ENCODE results near the gene C4orf54.

The C4orf54 gene

GRCh38 chr4:99657798-99658197 lies at the start of gene C4orf54:
Gene C4orf54, minus strand, starts transcription at chr4:99657828. Its CDS starts 3,180 bp downstream, at chr4:99654648.
- in situ Hi-C loops (cut with HindIII; ENCODE audit: low pct_ligation_motif_present, low pct_unique_long_range_greater_than_20kb, low sequenced_read_pairs), result no loop called here

GRCh38 chr4:99705891-99706290 lies 48.3 kb upstream of the C4orf54 start:
- in situ Hi-C loops (cut with HindIII; ENCODE audit: low pct_ligation_motif_present, low pct_unique_long_range_greater_than_20kb, low sequenced_read_pairs), result no loop called here
- no peak for DNase-seq

More at GRCh38 chr4:99657798-99658197, at the start of gene C4orf54:
- no peak for DNase-seq

- in situ Hi-C loops (cut with HindIII; ENCODE audit: low pct_ligation_motif_present, low pct_unique_long_range_greater_than_20kb, low sequenced_read_pairs), result no loop called here
- no peak for DNase-seq
Observed at GRCh38 chr4:99696801-99697200, 39.2 kb upstream of the C4orf54 start.

GRCh38 chr4:99693140-99693539 lies 35.5 kb upstream of the C4orf54 start:
- no peak for DNase-seq
- in situ Hi-C loops (cut with HindIII; ENCODE audit: low pct_ligation_motif_present, low pct_unique_long_range_greater_than_20kb, low sequenced_read_pairs), result no loop called here

GRCh38 chr4:99690990-99691389 lies 33.4 kb upstream of the C4orf54 start:
- in situ Hi-C loops (cut with HindIII; ENCODE audit: low pct_ligation_motif_present, low pct_unique_long_range_greater_than_20kb, low sequenced_read_pairs), result no loop called here
- no peak for DNase-seq

GRCh38 chr4:99690472-99690871 lies 32.8 kb upstream of the C4orf54 start:
- no peak for DNase-seq
- in situ Hi-C loops (cut with HindIII; ENCODE audit: low pct_ligation_motif_present, low pct_unique_long_range_greater_than_20kb, low sequenced_read_pairs), result no loop called here

- no peak for DNase-seq
- in situ Hi-C loops (cut with HindIII; ENCODE audit: low pct_ligation_motif_present, low pct_unique_long_range_greater_than_20kb, low sequenced_read_pairs), result no loop called here
Observed at GRCh38 chr4:99687120-99687519, 29.5 kb upstream of the C4orf54 start.

- DNase-seq, result no peak
- in situ Hi-C loops (cut with HindIII; ENCODE audit: low pct_ligation_motif_present, low pct_unique_long_range_greater_than_20kb, low sequenced_read_pairs), result no loop called here
Observed at GRCh38 chr4:99685234-99685633, 27.6 kb upstream of the C4orf54 start.

GRCh38 chr4:99683895-99684294 lies 26.3 kb upstream of the C4orf54 start:
- in situ Hi-C loops (cut with HindIII; ENCODE audit: low pct_ligation_motif_present, low pct_unique_long_range_greater_than_20kb, low sequenced_read_pairs), result no loop called here
- DNase-seq, result no peak

GRCh38 chr4:99679976-99680375 lies 22.3 kb upstream of the C4orf54 start:
- no peak for DNase-seq
- in situ Hi-C loops (cut with HindIII; ENCODE audit: low pct_ligation_motif_present, low pct_unique_long_range_greater_than_20kb, low sequenced_read_pairs), result no loop called here

- in situ Hi-C loops (cut with HindIII; ENCODE audit: low pct_ligation_motif_present, low pct_unique_long_range_greater_than_20kb, low sequenced_read_pairs), result no loop called here
Observed at GRCh38 chr4:99679204-99679603, 21.6 kb upstream of the C4orf54 start.

GRCh38 chr4:99677161-99677560 lies 19.5 kb upstream of the C4orf54 start:
- no peak for DNase-seq
- in situ Hi-C loops (cut with HindIII; ENCODE audit: low pct_ligation_motif_present, low pct_unique_long_range_greater_than_20kb, low sequenced_read_pairs), result no loop called here

More at GRCh38 chr4:99679204-99679603, 21.6 kb upstream of the C4orf54 start:
- no peak for DNase-seq

- in situ Hi-C loops (cut with HindIII; ENCODE audit: low pct_ligation_motif_present, low pct_unique_long_range_greater_than_20kb, low sequenced_read_pairs), result no loop called here
- DNase-seq, result no peak
Observed at GRCh38 chr4:99670409-99671073, 12.9 kb upstream of the C4orf54 start.

GRCh38 chr4:99669084-99669483 lies 11.5 kb upstream of the C4orf54 start:
- in situ Hi-C loops (cut with HindIII; ENCODE audit: low pct_ligation_motif_present, low pct_unique_long_range_greater_than_20kb, low sequenced_read_pairs), result no loop called here
- no peak for DNase-seq

- no peak for DNase-seq
- in situ Hi-C loops (cut with HindIII; ENCODE audit: low pct_ligation_motif_present, low pct_unique_long_range_greater_than_20kb, low sequenced_read_pairs), result no loop called here
Observed at GRCh38 chr4:99668472-99668871, 10.8 kb upstream of the C4orf54 start.

GRCh38 chr4:99665983-99666382 lies 8.4 kb upstream of the C4orf54 start:
- in situ Hi-C loops (cut with HindIII; ENCODE audit: low pct_ligation_motif_present, low pct_unique_long_range_greater_than_20kb, low sequenced_read_pairs), result no loop called here
- DNase-seq, result no peak

GRCh38 chr4:99664716-99665115 lies 7.1 kb upstream of the C4orf54 start:
- no peak for DNase-seq
- in situ Hi-C loops (cut with HindIII; ENCODE audit: low pct_ligation_motif_present, low pct_unique_long_range_greater_than_20kb, low sequenced_read_pairs), result no loop called here

GRCh38 chr4:99661907-99662306 lies 4.3 kb upstream of the C4orf54 start:
- DNase-seq, result no peak
- in situ Hi-C loops (cut with HindIII; ENCODE audit: low pct_ligation_motif_present, low pct_unique_long_range_greater_than_20kb, low sequenced_read_pairs), result no loop called here

GRCh38 chr4:99658666-99659065 lies 1.0 kb upstream of the C4orf54 start:
- in situ Hi-C loops (cut with HindIII; ENCODE audit: low pct_ligation_motif_present, low pct_unique_long_range_greater_than_20kb, low sequenced_read_pairs), result no loop called here
- no peak for DNase-seq

GRCh38 chr4:99655308-99656081 lies 2.1 kb downstream of the C4orf54 start:
- in situ Hi-C loops (cut with HindIII; ENCODE audit: low pct_ligation_motif_present, low pct_unique_long_range_greater_than_20kb, low sequenced_read_pairs), result no loop called here
- no peak for DNase-seq
